Measurements from ENCODE around the gene ITIH2. TPM values are rescaled to one million over a fixed set of nuclear protein-coding genes. Genes with fewer than 3 reads are reported as not detected.
A peak's percentile ranks its signal among the peaks of the same experiment; 100 is the strongest.

ITIH2 gene
- total RNA-seq, 1 donor = 0.09 TPM

- no peak for TF ChIP-seq CTCF (IDR thresholded peaks at IDR 0.05; ENCODE audit: insufficient read depth, low read length)
- peak; percentile 88 for DNase-seq (ENCODE audit: low read depth)
- H3K4me3 ChIP-seq (ENCODE audit: low read depth, low read length) = no peak overlapping the region
Observed at GRCh38 chr10:7797582-7797981, 94.5 kb downstream of the ITIH2 start.

Other genes with a start within 250 kb of the ITIH2 start
- gene ITIH5, start 36.4 kb upstream of the ITIH2 start, total RNA-seq (ENCODE audit: low replicate concordance) = 0.09 and 9.6 TPM in 2 replicates
- 7.0 and 55.2 TPM in 2 replicates for gene KIN, start 84.7 kb downstream of the ITIH2 start, total RNA-seq (ENCODE audit: low replicate concordance)
- 96.4 and 251 TPM in 2 replicates for gene ATP5F1C, start 84.9 kb downstream of the ITIH2 start, total RNA-seq (ENCODE audit: low replicate concordance)
- gene TAF3, start 115.2 kb downstream of the ITIH2 start, total RNA-seq (ENCODE audit: low replicate concordance) = 3.9 and 6.5 TPM in 2 replicates